SU-DHL-6 (cell line): ENCODE results near the gene ORAI3.

Source experiments
- H2AFZ ChIP-seq: fragments of 200-600 bp; sonication (generic); 2 replicates; pipeline ENCODE4 v1.6.1; 2014; ENCODE audit warnings: low read depth, mild to moderate bottlenecking, moderate library complexity, mixed read lengths, antibody characterized with exemption, low read length; ENCODE audit not compliant: severe bottlenecking
- H3F3A ChIP-seq: fragments of 200-600 bp; shearing (Covaris generic); 2 replicates; pipeline ENCODE4 v1.6.0; 2016; ENCODE audit warnings: antibody characterized with exemption, mild to moderate bottlenecking; ENCODE audit not compliant: insufficient read depth
- H3K27ac ChIP-seq: fragments of 200-600 bp; sonication (generic); 2 replicates; pipeline ENCODE4 v1.5.1; 2016; ENCODE audit warnings: low read depth, mild to moderate bottlenecking, low read length, moderate library complexity, mixed read lengths
- H3K27me3 ChIP-seq: fragments of 200-600 bp; sonication (generic), shearing (Covaris generic); 2 replicates; pipeline ENCODE4 v1.6.0; 2014; ENCODE audit warnings: mild to moderate bottlenecking, low read length
- H3K36me3 ChIP-seq: fragments of 200-600 bp; sonication (generic); 2 replicates; pipeline ENCODE4 v1.6.1; 2014; ENCODE audit warnings: mild to moderate bottlenecking, low read length, mixed read lengths
- H3K4me2 ChIP-seq: fragments of 300-600, 200-600 bp; shearing (Covaris generic), sonication (generic); 2 replicates; pipeline ENCODE4 v1.6.0; 2014; ENCODE audit warnings: low read length, low read depth, mild to moderate bottlenecking; ENCODE audit not compliant: poor library complexity, severe bottlenecking
- H3K4me3 ChIP-seq: fragments of 200-600 bp; sonication (generic); 2 replicates; pipeline ENCODE4 v1.5.1; 2014; ENCODE audit warnings: antibody characterized with exemption, low read length, mild to moderate bottlenecking, mixed read lengths; ENCODE audit not compliant: insufficient read depth, poor library complexity, severe bottlenecking
- H3K79me2 ChIP-seq: fragments of 200-600 bp; sonication (generic); 2 replicates; pipeline ENCODE4 v1.6.1; 2014; ENCODE audit warnings: mild to moderate bottlenecking, low read length, moderate library complexity; ENCODE audit not compliant: insufficient read depth
- H3K9ac ChIP-seq: fragments of 200-600 bp; sonication (generic); 2 replicates; pipeline ENCODE4 v1.7.0; 2014; ENCODE audit warnings: mild to moderate bottlenecking, low read length
- H3K9me2 ChIP-seq: fragments of 200-600 bp; sonication (generic); replicated peaks from 2 replicates; pipeline ENCODE4 v1.6.1; 2014; ENCODE audit warnings: low read length; ENCODE audit not compliant: insufficient read depth
- H3K9me3 ChIP-seq: fragments of 200-600 bp; sonication (generic); 2 replicates; pipeline ENCODE4 v1.6.1; 2014; ENCODE audit warnings: low read length, mixed read lengths; ENCODE audit not compliant: insufficient read depth
- H4K20me1 ChIP-seq: fragments of 200-600 bp; sonication (generic); 2 replicates; pipeline ENCODE4 v1.6.1; 2014; ENCODE audit warnings: low read depth, mild to moderate bottlenecking, antibody characterized with exemption, low read length, moderate library complexity, mixed read lengths
- CTCF ChIP-seq: fragments of 200-600 bp; sonication (generic); IDR thresholded peaks from one replicate; pipeline ENCODE4 v1.5.1; 2017; ENCODE audit warnings: antibody characterized with exemption, mild to moderate bottlenecking, low read length, moderate library complexity; ENCODE audit not compliant: insufficient read depth, poor library complexity, severe bottlenecking
- EZH2phosphoT487 ChIP-seq: fragments of 200-600 bp; sonication (generic), shearing (Covaris generic); conservative IDR thresholded peaks from 2 replicates; pipeline ENCODE4 v1.6.1; 2018; ENCODE audit warnings: mild to moderate bottlenecking, antibody characterized with exemption, low read length, moderate library complexity, mixed read lengths

Gene ORAI3

GRCh38 chr16:30996985-30997724 lies 48.3 kb downstream of the ORAI3 start:
- no peak for TF ChIP-seq EZH2phosphoT487
- no peak for TF ChIP-seq CTCF
- Histone ChIP-seq H3K9ac (no peak overlapping the region), H3K27ac (no peak overlapping the region)

GRCh38 chr16:30997725-30998711 lies 49.1 kb downstream of the ORAI3 start:
- Histone ChIP-seq H2AFZ (no peak overlapping the region), H3K79me2 (no peaks in the 10 kb centered on the region), H3K4me3 (no peak overlapping the region), H3K9me2 (no peaks in the 10 kb centered on the region), H3K27ac (no peak overlapping the region), H3K36me3 (no peaks in the 10 kb centered on the region), H3K9ac (no peak overlapping the region), H3K4me2 (no peak overlapping the region), H3F3A (no peaks in the 10 kb centered on the region), H3K27me3 (no peaks in the 10 kb centered on the region), H3K9me3 (no peaks in the 10 kb centered on the region), H4K20me1 (no peaks in the 10 kb centered on the region)
- no peak for TF ChIP-seq CTCF
- no peak for TF ChIP-seq EZH2phosphoT487

More at GRCh38 chr16:30996985-30997724, 48.3 kb downstream of the ORAI3 start:
- H4K20me1 ChIP-seq, result no peaks in the 10 kb centered on the region
- no peaks in the 10 kb centered on the region for H3K9me2 ChIP-seq
- H3F3A ChIP-seq, result no peaks in the 10 kb centered on the region
- no peaks in the 10 kb centered on the region for H3K79me2 ChIP-seq
- H3K9me3 ChIP-seq, result no peaks in the 10 kb centered on the region
- H3K36me3 ChIP-seq, result no peaks in the 10 kb centered on the region
- H2AFZ ChIP-seq, result no peak overlapping the region
- peak overlapping the region; percentile 42 for H3K4me2 ChIP-seq
- H3K4me3 ChIP-seq, result no peak overlapping the region
- H3K27me3 ChIP-seq, result no peaks in the 10 kb centered on the region

GRCh38 chr16:30998852-30999761 lies 50.2 kb downstream of the ORAI3 start:
- Histone ChIP-seq H3K9me3 (no peaks in the 10 kb centered on the region), H3K9me2 (no peaks in the 10 kb centered on the region), H3F3A (no peaks in the 10 kb centered on the region), H4K20me1 (no peaks in the 10 kb centered on the region), H3K9ac (no peak overlapping the region), H3K27ac (no peak overlapping the region), H3K4me3 (no peak overlapping the region), H3K36me3 (no peaks in the 10 kb centered on the region), H3K4me2 (no peak overlapping the region), H3K27me3 (no peaks in the 10 kb centered on the region), H2AFZ (no peak overlapping the region), H3K79me2 (no peaks in the 10 kb centered on the region)
- TF ChIP-seq CTCF, result no peak
- TF ChIP-seq EZH2phosphoT487, result no peak
